HG02642 (cell line): ENCODE results near the gene C1QL4.
"Not testable (repeated sequence)": the region's sequence is repeated elsewhere in the genome, so short reads cannot be mapped to it uniquely, and the experiment has no call there.

Source experiments
- ATAC-seq: cut with Tn5 transposase; IDR thresholded peaks from one replicate; pipeline ENCODE4 v1.9.1; 2021; ENCODE audit warnings: mild to moderate bottlenecking; ENCODE audit not compliant: unreplicated experiment, poor library complexity

C1QL4 gene

DNA sequence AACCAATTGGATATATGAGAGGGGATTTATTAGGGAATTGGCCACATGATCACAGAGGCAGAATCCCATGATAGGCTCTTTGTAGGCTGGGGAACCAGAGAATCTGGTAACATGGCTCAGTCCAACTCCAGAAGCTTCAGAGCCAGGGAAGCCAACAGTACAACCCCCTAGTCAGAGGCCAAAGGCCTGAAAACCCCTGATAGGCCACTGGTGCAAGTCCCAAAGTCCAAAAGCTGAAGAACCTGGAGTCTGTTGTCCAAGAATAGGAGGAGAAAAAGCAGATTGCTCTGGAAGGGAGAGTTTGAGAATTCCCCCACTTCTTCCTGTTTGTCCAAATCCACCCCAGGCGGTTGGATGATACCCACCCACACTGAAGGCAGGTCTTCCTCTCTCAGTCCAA is 22.2 kb downstream of the C1QL4 start:
- no peak for ATAC-seq

DNA sequence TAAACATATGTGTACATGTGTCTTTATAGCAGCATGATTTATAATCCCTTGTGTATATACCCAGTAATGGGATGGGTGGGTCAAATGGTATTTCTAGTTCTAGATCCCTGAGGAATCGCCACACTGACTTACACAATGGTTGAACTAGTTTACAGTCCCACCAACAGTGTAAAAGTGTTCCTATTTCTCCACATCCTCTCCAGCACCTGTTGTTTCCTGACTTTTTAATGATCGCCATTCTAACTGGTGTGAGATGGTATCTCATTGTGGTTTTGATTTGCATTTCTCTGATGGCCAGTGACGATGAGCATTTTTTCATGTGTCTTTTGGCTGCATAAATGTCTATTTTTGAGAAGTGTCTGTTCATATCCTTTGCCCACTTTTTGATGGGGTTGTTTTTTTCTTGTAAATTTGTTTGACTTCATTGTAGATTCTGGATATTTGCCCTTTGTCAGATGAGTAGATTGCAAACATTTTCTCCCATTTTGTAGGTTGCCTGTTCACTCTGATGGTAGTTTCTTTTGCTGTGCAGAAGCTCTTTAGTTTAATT is 26.5 kb downstream of the C1QL4 start:
- not testable (repeated sequence) for ATAC-seq

DNA sequence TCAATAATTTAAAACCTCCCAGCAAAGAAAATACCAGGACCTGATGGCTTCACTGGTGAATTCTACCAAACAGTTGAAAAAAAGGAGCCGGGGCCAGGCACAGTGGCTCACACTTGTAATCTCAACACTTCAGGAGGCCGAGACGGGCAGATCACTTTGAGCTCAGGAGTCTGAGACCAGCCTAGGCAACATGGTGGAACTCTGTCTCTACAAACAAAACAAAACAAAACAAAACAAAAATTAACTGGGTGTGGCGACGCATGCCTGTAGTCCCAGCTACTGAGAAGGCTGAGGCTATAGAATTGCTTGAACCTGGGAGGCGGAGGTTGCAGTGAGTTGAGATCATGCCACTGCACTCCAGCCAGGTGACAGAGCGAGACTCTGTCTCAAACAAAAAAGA is 27.6 kb downstream of the C1QL4 start:
- no peak for ATAC-seq

DNA sequence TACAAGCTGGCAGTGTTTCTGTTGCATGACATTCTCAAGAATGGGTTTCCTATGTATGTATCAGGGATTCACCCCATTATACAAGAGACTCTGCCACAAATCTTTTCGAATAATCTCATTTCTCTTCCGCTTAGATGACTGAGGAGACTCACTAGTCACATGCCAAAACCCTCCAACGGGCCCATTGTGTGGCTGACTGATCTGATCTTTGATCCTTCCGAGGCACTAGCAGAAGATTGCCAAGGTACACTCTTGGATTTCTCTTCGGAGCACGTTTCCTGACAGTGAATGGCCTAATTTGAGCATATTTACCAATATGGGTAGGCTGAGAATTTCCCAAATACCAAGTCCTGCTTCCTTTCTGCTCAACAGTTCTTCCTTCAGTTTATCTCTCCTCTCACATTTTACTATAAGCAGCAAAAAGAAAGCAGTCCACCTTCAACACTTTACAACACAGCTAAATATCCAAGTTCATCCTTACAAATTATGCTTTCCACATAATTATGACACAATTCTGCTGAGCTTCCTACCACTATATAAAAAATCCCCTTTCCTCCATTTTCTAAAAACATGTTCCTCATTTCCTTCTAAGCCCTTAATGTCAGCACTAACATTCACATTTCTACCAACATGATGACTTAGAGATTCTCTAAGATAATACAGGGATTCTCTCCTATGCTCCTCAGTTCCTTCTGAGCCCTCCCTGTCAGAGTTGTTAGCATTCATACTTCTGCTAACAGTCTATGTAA is 31.1 kb downstream of the C1QL4 start:
- no peak for ATAC-seq

DNA sequence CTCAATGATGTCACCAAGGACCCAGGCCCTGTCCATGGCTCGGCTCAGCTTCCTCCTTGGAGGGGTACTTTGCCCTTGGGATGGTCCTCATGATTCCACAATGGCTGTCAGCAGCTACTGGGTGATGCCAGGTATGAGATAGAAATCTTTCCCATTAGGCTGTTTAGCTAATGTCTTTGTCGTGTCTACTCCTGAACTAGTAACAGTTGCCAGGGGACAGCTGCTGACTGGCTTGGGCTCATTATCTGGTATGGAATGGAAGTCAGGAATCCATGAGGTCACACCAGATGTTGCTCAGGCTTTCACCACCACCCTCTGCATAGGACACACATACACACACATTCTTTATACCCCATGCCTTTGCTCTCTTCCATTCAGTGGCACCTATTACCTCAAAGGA is 32.8 kb downstream of the C1QL4 start:
- ATAC-seq, result no peak

DNA sequence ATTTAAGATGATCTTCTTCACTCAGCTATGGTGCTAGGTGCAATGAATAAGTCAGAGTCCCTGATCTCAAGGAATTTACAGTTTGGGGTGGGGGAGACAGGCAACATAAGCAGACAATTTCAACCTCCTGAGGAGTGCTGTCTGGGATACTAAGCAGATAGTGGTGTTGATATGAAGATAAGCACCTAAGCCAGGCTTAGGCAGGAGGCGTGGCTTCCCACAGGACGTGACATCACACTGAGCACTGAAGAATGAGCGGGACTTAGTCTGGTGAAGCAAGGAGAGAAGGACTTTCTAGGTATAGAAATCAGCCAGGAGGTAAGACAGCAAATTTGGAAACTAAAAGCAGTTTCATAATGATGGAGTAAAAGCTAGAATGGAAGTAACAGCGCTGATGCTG is 35.2 kb downstream of the C1QL4 start:
- no peak for ATAC-seq

DNA sequence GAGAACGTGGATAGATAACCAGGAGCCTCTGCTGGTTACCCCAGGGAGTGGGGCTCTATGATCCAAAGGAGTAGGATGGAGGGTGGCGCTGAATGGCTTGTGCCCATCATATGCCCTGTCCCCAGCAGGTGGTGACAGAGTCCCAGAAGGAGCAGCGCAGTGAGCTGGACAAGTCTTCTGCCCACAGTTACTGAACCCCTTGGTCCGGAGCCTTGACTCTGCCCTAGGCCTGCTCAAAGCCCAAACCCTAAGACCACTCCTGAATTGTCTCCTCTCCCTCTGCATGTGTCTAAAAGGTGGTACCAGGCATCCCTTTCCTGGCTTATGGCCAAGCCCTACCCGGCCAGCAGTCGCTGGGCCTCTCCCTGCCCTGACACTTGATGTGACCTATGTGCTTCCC is 38.8 kb downstream of the C1QL4 start:
- no peak for ATAC-seq

DNA sequence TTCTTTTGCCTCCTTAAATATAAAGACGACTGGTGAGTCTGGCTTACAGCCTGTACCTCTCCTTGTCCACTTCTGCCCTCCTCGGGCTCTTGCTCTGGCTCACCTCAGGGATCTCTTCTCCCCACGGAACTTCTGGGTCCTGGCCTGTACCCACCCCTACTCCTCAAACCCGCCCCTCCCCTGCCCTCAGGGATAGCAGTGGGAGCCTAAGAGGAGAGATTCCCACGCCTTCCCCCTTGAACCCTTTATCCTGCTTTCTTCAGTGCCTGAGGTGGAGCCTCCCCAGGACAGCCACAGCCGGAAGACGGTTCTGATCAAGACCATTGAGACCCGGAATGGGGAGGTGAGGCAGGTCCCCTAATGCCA is 39.3 kb downstream of the C1QL4 start:
- ATAC-seq, result no peak

DNA sequence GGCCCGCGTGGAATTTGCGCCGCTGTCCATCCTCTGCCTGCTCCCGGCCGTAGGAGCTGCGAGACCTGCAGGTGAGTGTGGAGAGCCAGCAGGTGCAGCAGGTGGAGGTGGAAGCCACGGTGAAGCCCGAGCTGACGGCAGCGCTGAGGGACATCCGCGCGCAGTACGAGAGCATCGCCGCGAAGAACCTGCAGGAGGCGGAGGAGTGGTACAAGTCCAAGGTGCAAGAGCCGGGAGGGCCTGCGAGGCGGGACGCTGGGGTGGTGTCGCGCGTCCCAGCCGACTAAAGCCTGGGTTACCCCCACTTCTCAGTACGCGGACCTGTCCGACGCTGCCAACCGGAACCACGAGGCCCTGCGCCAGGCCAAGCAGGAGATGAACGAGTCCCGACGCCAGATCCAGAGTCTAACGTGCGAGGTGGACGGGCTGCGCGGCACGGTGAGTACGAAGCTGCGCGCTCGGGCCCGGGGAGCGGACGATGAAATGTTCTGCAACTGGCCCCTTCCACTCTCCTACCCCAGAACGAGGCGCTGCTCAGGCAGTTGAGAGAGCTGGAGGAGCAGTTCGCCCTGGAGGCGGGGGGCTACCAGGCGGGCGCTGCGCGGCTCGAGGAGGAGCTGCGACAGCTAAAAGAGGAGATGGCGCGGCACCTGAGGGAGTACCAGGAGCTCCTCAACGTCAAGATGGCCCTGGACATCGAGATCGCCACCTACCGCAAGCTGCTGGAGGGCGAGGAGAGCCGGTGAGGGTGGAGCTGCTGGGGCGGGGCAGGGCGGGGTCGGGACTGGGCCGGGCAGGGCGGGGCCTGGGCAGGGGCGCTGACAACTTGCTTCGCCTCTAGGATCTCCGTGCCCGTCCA is 39.9 kb downstream of the C1QL4 start:
- ATAC-seq, result no peak

DNA sequence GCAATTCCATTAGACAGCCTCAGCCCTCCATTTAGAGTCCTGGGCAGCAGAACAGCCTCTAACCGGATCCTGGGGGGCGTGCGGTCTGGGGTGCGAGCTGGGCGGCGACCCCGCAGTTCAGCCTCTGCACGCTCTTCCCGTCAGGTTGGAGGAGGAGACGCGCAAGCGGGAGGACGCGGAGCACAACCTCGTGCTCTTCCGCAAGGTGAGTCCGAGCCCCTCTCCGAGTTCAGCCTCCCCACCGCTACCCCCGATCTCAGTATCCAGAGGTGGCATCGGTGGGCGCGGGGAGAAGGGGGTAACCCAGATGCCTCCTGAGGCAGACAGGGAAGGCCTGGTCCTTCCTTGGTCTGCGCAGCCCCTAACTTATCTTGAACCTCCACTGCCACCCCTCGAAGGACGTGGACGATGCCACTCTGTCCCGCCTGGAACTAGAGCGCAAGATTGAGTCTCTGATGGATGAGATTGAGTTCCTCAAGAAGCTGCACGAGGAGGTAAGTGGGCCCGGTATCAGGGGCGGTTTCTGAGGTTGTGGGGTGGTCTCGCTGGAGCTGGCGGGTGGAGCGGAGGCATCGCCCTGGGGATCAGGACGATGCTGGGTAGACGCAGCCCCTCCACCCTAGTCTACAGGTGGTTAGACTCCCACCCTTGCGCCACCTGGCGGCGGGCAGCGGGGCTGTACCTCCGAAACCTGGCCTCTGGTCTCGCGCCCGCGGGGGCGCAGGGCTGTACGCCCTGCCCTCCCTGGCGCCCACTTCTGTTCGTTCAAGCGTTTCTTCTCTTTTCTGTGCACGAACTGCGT is 40.8 kb downstream of the C1QL4 start:
- ATAC-seq, result no peak

DNA sequence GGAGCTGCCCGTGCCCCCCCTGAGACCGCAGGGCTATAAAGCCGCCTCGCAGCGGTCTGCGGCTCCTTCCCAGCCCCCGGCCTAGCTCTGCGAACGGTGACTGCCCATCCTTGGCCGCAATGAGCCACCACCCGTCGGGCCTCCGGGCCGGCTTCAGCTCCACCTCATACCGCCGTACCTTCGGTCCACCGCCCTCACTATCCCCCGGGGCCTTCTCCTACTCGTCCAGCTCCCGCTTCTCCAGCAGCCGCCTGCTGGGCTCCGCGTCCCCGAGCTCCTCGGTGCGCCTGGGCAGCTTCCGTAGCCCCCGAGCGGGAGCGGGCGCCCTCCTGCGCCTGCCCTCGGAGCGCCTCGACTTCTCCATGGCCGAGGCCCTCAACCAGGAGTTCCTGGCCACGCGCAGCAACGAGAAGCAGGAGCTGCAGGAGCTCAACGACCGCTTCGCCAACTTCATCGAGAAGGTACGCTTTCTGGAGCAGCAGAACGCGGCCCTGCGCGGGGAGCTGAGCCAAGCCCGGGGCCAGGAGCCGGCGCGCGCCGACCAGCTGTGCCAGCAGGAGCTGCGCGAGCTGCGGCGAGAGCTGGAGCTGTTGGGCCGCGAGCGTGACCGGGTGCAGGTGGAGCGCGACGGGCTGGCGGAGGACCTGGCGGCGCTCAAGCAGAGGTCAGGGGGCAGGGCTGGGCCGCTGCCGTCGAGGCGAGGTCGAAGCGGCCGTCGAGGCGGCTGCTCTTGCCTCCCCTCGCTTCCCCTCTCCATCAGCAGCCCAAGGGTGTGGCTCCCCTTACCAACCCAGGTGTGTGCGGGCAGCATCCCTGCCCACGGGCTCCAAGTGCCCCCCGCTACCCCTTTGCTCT is 41.7 kb downstream of the C1QL4 start, which contains the start of gene PRPH:
PRPH (plus strand) TSS at position 66 of the 855 bp plus-strand sequence; CDS start at position 120, 54 bp downstream.
- ATAC-seq, result no peak

DNA sequence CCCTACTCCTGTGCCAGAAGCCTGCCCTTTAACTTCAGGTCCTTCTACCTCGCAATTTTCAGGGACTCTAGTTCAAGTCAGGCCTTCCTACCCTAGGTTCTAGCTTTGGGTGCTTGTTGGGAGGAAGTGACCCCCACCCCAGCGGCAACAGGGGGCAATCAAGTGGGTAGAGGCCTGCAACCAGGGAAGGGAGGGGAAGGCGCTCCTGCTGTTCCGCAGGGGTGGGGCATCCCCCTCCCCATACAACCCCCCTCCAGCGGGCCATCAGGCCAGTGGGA is 42.2 kb downstream of the C1QL4 start:
- no peak for ATAC-seq

DNA sequence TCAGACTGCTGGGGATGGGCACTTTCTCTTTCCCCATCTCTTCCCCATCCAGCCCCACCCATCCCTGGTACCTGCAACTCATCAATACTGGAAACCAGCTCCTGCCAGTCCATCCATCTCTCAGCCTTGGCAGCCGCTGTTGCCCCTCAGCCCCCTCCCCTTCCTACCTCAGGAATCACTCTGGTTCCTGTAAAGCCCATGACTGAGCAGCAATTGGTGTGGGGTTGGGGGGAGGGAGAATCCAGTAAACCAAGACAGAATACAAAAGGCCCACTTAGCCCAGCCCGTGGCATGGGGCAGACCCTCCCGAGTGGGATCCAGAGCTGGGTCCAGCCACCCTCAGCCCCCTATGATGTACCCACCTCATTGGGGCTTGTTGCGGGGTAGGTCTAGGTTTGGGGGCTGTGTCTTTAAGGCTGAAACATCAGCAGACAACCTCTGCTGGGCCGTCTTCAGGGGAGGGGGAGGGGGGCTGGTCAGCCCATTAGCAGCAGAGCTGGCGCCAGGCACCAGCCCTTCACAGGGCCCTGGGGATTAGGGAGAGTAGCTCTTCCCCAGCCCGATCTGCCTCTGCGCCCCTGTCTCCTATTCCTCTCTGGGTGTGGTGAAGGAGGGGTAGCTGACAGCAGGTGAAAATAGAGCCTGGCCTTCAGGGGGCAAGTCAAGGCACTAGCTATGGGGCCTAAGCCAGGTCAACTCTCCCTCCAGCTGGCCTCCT is 42.7 kb downstream of the C1QL4 start:
- ATAC-seq, result no peak

DNA sequence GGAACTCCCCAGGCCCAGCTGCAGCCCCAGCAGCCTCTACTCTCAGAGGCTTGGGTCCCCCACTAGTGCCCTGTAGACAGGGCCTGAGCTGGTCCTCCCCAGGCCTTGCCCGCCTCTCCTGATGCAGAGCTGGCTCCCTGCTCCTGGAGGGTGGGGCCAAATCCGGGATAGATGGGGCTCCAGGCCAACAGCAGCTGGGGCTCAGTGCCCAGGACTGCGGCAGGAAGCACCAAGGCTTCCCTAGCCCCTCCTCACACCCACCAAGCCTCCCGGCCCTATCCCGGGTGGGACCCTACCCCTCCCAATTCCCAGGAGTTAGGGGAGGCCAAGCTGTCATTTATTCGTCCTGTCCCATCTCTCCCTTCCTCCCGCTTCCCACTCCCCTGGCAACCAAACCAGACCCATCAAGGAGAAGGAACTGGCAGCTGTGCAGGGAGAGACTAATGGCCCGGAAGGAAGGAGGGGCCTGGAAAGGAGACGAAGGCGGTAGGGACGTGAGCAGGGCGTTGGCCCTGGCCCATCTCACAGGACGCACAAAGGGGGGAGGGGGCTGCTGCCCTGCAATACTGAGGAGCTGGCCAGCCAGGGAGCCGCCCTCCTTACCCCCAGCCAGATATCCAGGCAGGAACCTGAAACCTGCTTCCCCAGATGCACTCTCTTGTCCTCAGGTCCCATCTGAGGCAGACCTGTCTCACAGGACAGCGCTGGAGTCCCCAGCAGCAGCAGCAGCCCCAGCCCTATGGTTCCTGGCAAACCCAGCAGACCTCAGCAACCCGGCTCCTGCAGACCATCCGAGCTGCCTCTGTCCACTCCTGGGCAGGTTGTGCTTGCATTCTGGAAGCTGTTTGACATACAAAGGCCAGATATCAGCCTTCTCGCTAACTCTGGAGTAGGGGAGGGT is 43.7 kb downstream of the C1QL4 start:
- no peak for ATAC-seq

DNA sequence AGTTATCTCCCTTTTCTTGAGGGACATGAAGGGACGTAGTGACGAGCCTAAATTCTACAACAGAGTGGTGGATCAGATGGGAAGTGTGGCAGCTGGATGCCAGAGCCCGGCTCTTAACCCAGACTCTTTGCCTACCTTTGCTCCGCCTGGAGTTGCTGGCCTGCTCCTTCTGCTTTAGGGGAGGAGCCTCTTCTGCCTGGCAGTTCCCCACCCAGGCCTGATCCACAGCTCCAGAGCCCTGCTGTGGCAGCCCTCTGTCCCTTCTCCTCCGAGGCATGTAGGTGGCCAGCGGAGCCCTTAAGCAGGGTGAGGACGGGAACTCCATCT is 44.3 kb downstream of the C1QL4 start:
- no peak for ATAC-seq

DNA sequence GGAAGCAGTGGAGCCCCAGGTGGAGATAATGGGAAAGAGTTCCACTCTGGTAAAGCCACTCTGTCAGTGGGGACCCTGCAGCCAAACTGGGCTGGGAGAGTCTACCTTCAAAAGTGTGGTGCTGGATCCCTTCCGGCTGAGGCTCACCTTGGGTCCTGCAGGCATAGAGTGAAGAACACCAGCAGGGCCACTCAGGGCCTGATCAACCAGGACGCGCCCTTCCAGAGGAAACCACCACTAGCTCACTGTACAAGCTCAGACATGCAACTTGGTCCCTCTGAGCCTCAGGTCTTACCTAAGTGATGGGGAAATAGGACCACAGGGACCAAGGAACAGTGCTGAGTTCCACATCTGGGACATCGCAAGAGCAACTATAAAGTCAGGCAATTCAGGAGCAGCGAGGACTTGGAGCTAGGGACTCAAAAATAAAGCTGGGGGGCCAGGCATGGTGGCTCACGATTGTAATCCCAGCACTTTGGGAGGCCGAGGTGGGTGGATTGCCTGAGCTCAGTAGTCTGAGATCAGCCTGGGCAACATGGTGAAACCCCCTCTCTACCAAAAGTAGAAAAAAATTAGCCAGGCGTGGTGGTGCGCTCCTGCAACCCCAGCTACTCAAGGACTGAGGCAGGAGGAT is 47.9 kb downstream of the C1QL4 start:
- no peak for ATAC-seq

DNA sequence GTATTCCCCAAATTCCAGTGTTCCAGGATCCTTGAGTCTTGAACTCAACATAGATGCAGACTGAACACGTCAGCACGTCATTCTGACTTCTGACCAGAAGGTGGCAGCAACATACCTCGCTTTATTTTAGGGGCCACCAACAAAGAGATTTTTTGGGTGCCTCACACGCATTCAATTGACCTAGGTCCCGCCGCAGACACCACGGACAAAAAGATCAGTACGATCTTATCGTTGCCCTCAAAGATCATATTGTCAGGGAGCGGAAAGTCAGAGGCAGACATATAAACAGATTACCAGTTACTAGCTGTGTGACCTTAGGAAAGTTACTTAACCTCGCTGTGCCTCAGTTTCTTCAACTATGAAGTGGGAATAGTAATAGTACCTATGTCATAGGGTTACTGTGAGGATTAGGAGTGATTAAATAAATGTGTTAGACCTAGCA is 48.6 kb downstream of the C1QL4 start:
- ATAC-seq, result no peak

DNA sequence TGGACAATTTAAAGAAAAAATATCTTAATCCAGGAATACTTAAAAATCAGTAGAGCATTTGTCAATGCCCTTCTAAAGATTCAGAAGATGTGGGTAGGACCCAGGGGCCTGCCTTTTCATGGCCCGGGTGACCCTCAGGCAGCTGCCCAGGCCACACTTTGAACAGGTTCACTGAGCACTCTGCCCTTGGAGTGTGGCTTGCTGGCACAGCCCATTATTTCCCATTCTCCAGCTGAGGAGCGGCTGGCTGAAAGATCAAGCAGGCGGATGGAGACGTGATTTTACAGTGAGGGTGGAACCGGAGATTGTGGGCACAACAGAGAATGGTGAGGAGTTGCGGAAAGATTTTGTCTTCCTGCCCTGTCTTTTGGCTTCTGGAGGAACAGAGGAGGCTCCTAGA is 49.1 kb downstream of the C1QL4 start:
- no peak for ATAC-seq
